Brain microvascular endothelial cell (primary cell): ENCODE measurements around the gene BACE2.
"Not testable (repeated sequence)": the region's sequence is repeated elsewhere in the genome, so short reads cannot be mapped to it uniquely, and the experiment has no call there.

Experiments
- DNase-seq: peaks from one replicate; pipeline ENCODE4 v3.0.0-alpha.2; 2020
- H3K27ac ChIP-seq: fragments of 250-450 bp; sonication (Bioruptor Pico); 2 replicates; pipeline ENCODE4 v1.5.1; 2020; ENCODE audit warnings: mild to moderate bottlenecking, moderate library complexity
- H3K27me3 ChIP-seq: fragments of 250-450 bp; sonication (Bioruptor Pico); replicated peaks from 2 replicates; pipeline ENCODE4 v1.5.1; 2020; ENCODE audit warnings: mild to moderate bottlenecking
- H3K36me3 ChIP-seq: fragments of 250-450 bp; sonication (Bioruptor Pico); replicated peaks from 2 replicates; pipeline ENCODE4 v1.5.1; 2020; ENCODE audit warnings: mild to moderate bottlenecking
- H3K4me3 ChIP-seq: 2 replicates; pipeline ENCODE4 v1.5.1; 2011; ENCODE audit warnings: low read depth, mild to moderate bottlenecking, control low read depth, low read length, moderate library complexity
- in situ Hi-C: cut with HindIII; loops from 2 replicates; pipeline ENCODE4 v1.10.0; 2017; ENCODE audit warnings: low sequenced_read_pairs, low pct_ligation_motif_present
- TF ChIP-seq, protein P1 (sequence below): IDR thresholded peaks from 2 replicates; pipeline ENCODE4 v1.5.1; 2011; ENCODE audit warnings: low read depth, mild to moderate bottlenecking, moderate library complexity, low read length, control low read depth, inconsistent platforms; ENCODE audit errors: missing control alignments

BACE2 gene

DNA sequence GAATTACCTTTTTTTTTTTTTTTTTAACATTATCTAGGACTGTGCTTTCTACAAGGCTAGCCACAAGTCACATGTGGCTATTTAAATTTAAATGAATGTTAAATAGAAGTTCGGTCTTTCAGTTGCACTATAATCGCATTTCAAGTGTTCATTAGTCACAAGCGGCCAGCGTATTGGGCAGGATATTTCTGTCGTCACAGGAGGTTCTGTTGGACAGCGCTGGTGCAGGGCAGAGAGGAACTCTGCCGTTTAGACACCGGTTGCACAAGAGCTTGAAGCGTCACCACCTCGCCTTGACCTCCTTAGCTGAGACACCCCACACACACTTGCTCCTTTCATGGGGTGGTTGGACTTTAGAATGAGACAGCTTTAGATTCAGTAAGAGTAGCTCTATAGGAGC is 64.1 kb downstream of the BACE2 start:
- no peak overlapping the region for H3K4me3 ChIP-seq
- no peak overlapping the region for H3K27ac ChIP-seq
- DNase-seq, result no peak
- H3K27me3 ChIP-seq, result no peaks in the 10 kb centered on the region
- H3K36me3 ChIP-seq, result no peaks in the 10 kb centered on the region
- TF ChIP-seq, protein P1, sequence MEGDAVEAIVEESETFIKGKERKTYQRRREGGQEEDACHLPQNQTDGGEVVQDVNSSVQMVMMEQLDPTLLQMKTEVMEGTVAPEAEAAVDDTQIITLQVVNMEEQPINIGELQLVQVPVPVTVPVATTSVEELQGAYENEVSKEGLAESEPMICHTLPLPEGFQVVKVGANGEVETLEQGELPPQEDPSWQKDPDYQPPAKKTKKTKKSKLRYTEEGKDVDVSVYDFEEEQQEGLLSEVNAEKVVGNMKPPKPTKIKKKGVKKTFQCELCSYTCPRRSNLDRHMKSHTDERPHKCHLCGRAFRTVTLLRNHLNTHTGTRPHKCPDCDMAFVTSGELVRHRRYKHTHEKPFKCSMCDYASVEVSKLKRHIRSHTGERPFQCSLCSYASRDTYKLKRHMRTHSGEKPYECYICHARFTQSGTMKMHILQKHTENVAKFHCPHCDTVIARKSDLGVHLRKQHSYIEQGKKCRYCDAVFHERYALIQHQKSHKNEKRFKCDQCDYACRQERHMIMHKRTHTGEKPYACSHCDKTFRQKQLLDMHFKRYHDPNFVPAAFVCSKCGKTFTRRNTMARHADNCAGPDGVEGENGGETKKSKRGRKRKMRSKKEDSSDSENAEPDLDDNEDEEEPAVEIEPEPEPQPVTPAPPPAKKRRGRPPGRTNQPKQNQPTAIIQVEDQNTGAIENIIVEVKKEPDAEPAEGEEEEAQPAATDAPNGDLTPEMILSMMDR, result no peak
- in situ Hi-C loops, result no loop called here

GRCh38 chr21:41233916-41234315 is 66.0 kb downstream of the BACE2 start:
- in situ Hi-C loops, result no loop called here
- TF ChIP-seq, protein P1, result no peak
- Histone ChIP-seq H3K27ac (no peak overlapping the region), H3K27me3 (no peaks in the 10 kb centered on the region), H3K36me3 (no peaks in the 10 kb centered on the region), H3K4me3 (no peak overlapping the region)
- no peak for DNase-seq

- TF ChIP-seq, protein P1, result no peak
- in situ Hi-C loops, result no loop called here
- DNase-seq, result no peak
Observed at GRCh38 chr21:41234569-41234968, 66.6 kb downstream of the BACE2 start.

GRCh38 chr21:41235201-41235600 is 67.2 kb downstream of the BACE2 start:
- TF ChIP-seq, protein P1, result no peak
- Histone ChIP-seq H3K27ac (no peak overlapping the region), H3K27me3 (no peaks in the 10 kb centered on the region), H3K4me3 (no peak overlapping the region), H3K36me3 (no peaks in the 10 kb centered on the region)
- in situ Hi-C loops, result no loop called here
- DNase-seq, result no peak

More at GRCh38 chr21:41234569-41234968, 66.6 kb downstream of the BACE2 start:
- H3K27ac ChIP-seq, result no peak overlapping the region
- H3K36me3 ChIP-seq, result no peaks in the 10 kb centered on the region
- no peaks in the 10 kb centered on the region for H3K27me3 ChIP-seq
- H3K4me3 ChIP-seq, result no peak overlapping the region

GRCh38 chr21:41236352-41236973 is 68.5 kb downstream of the BACE2 start:
- Histone ChIP-seq H3K27ac (no peak overlapping the region), H3K36me3 (no peaks in the 10 kb centered on the region), H3K4me3 (no peak overlapping the region), H3K27me3 (no peaks in the 10 kb centered on the region)
- TF ChIP-seq, protein P1, result no peak
- no peak for DNase-seq
- in situ Hi-C loops, result no loop called here

GRCh38 chr21:41238081-41238796 is 70.3 kb downstream of the BACE2 start:
- H3K27ac ChIP-seq, H3K4me3 ChIP-seq, H3K36me3 ChIP-seq, H3K27me3 ChIP-seq, in situ Hi-C loops, DNase-seq: not testable (repeated sequence)
